Activated naive CD4-positive, alpha-beta T cell treated with anti-CD3 and anti-CD28 coated beads, Interleukin-2, amount 50 U/mL, for 72 hours (primary cell): Measurements from ENCODE around the gene TUB. TPM values are rescaled to one million over a fixed set of nuclear protein-coding genes. Genes with fewer than 3 reads are reported as not detected.
A peak's percentile ranks its signal among the peaks of the same experiment; 100 is the strongest.

ENCODE experiments used
- ATAC-seq, 2 donors: fragments of 150-1000 bp; cut with Tn5 transposase; 2 replicates each; pipeline ENCODE4 v1.10.0; 2021; ENCODE audit warnings: mild to moderate bottlenecking in 2 of 2, moderate library complexity in 2 of 2
- DNase-seq, 2 donors: peaks; one replicate each; pipeline ENCODE4 v3.0.0; 2021 to 2022; ENCODE audit warnings: low spot score in 2 of 2
- H3K27ac Mint-ChIP-seq, 2 donors: one replicate each; pipeline ENCODE4 v1.8.0; 2022; ENCODE audit warnings: mild to moderate bottlenecking in 2 of 2, mixed read lengths in 2 of 2
- H3K36me3 Mint-ChIP-seq, 2 donors: one replicate each; pipeline ENCODE4 v1.8.0; 2022; ENCODE audit warnings: mixed read lengths in 2 of 2
- H3K9me3 Mint-ChIP-seq, 2 donors: one replicate each; pipeline ENCODE4 v1.8.0; 2022; ENCODE audit warnings: mixed read lengths in 2 of 2
- total RNA-seq, 2 donors: library from RNA; stranded (reverse); gene quantifications; one replicate each; pipeline ENCODE4 v1.2.3, GENCODE V29; 2022

The TUB gene
- total RNA-seq, 2 donors from 2014 or later, result 0.07 to 0.41 TPM

DNA sequence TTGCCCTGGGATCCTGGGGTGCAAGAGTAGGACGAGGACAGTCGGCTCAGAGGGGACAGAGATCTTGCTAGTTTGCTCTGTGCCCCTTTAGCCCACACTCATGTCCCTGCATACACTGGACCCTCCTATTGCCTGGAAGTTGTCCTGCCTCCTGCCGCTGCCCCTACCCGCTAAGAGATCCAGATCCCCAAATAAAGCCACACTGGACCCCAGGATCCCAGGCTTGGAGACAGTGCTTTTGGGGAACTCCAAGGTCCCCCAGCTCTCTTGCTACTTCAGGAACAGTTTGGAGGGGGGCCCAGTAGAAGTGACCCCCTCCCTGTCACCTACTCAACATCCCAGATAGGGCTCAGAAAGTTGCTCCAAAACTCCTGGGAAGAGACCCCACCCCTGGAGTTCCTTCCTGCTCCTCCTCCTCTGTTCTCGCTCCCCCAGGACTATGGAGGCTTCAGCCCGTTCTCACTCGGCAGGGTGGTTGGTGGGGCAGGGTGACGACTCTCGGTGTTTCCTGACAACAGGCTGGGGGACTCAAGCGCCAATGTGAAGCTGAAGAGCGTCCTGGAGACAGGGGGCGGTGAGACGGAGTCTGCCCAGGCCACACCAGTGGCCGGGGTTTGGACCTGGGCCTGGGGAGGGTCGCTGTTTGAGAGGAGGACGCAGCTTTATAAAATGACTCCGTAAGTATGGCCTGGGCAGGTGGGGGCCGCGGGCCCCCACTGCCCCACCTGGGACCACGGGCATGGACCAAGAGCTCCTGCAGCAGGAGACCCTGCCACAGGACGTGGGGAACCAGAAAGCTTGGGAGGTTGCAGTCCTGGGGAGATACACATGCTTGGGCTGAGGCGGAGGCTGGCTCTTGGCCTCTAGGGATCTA, 19.2 kb upstream of the TUB start:
- Mint-ChIP-seq H3K9me3 (no peaks in the 10 kb centered on the region), H3K36me3 (no peaks in the 10 kb centered on the region), H3K27ac (peak overlapping the region in 1 of 2 donors; percentile 50)
- peak in 1 of 2 donors; percentile 33 for DNase-seq
- no peak for ATAC-seq

GRCh38 chr11:8062781-8063257, 18.2 kb upstream of the TUB start:
- no peak for ATAC-seq
- H3K9me3 Mint-ChIP-seq, result no peaks in the 10 kb centered on the region
- H3K36me3 Mint-ChIP-seq, result no peaks in the 10 kb centered on the region
- peak in 1 of 2 donors; percentile 31 for DNase-seq
- H3K27ac Mint-ChIP-seq, result no peak overlapping the region

DNA sequence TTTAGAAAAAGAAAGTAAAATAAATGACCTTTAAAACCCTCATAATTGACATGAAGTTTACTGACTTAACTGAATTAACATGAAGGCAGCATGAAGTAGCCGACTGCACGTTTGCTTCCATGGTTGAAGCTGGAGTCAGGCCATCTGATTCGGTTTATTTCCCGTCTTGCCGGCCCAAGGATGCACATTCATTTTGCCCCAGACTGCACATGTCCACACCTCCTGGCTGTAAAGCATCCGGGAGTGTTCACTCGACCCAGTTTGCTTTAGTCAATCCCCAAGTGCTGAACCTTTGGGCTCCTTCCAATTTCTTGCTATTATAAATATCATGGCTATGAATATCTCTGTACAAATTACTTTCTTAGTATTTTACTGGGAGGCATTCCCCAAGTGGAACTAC, 17.7 kb upstream of the TUB start:
- DNase-seq, result peak in 1 of 2 donors; percentile 11
- Mint-ChIP-seq H3K9me3 (no peaks in the 10 kb centered on the region), H3K36me3 (no peaks in the 10 kb centered on the region), H3K27ac (no peak overlapping the region)
- ATAC-seq, result no peak

- Mint-ChIP-seq H3K36me3 (no peaks in the 10 kb centered on the region), H3K27ac (no peak overlapping the region), H3K9me3 (no peaks in the 10 kb centered on the region)
- DNase-seq (peak in 1 of 2 donors; percentile 25), ATAC-seq (no peak)
Observed at GRCh38 chr11:8065031-8065430, 16.0 kb upstream of the TUB start.

- ATAC-seq, result no peak
- H3K27ac Mint-ChIP-seq, result no peak overlapping the region
Observed at GRCh38 chr11:8066036-8066910, 14.7 kb upstream of the TUB start.

GRCh38 chr11:8066911-8067455, 14.0 kb upstream of the TUB start:
- ATAC-seq (no peak), DNase-seq (peak in 1 of 2 donors; percentile 45)
- no peaks in the 10 kb centered on the region for H3K36me3 Mint-ChIP-seq
- no peaks in the 10 kb centered on the region for H3K9me3 Mint-ChIP-seq
- no peak overlapping the region for H3K27ac Mint-ChIP-seq

More at GRCh38 chr11:8066036-8066910, 14.7 kb upstream of the TUB start:
- DNase-seq, result peak in 1 of 2 donors; percentile 48
- H3K9me3 Mint-ChIP-seq, result no peaks in the 10 kb centered on the region
- no peaks in the 10 kb centered on the region for H3K36me3 Mint-ChIP-seq

DNA sequence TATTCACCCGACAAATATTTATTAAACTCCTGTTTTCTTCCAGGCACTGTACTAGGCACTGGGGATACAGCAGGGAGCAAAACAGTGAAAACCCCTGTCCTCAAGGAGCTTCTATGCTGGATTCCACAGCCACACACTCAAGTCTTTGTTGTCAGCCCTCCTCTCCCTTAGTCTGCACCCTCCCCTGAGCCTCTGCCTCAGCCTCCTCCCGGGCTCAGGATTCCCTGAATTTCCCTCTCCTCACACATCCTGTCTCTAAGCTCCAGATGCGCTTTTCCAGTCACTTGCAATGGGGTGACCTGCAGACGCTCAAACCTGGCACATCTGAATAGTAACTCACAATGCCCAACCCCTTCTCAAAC, 13.5 kb upstream of the TUB start:
- H3K36me3 Mint-ChIP-seq, result no peaks in the 10 kb centered on the region
- no peaks in the 10 kb centered on the region for H3K9me3 Mint-ChIP-seq
- H3K27ac Mint-ChIP-seq, result no peak overlapping the region
- DNase-seq (peak in 1 of 2 donors; percentile 14), ATAC-seq (no peak)

- DNase-seq (peak in 1 of 2 donors; percentile 50), ATAC-seq (no peak)
- no peak overlapping the region for H3K27ac Mint-ChIP-seq
- no peaks in the 10 kb centered on the region for H3K9me3 Mint-ChIP-seq
- H3K36me3 Mint-ChIP-seq, result no peaks in the 10 kb centered on the region
Observed at GRCh38 chr11:8067929-8068575, 13.0 kb upstream of the TUB start.

DNA sequence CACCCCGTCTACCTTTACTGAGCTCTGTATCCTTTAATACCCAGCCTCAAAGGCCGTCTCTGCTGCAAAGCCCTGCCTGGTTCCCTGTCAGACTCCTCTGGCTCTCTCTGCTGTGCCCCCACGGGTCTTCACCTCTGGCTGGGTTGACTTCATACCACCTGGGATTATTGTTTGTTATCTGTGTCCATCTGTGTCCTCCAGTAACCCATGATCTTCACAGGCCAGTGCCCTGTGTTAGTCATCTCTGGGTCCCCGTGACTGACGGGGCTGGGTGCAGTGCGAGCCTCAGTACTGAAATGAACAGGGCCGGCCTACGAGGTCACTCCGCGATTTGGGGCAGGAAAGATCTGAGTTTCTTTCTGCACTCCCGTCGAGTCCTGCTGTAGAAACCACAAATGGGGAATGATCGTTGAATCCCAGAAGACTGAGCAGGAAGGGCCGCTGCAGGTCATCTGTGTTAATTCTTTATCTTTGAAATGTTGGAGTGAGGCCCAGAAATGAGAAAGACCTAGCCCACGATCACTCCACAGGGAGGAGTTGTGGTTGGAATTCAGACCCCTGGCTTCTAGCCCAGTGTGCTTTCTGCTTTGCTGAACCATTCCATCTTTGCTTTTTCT, 12.3 kb upstream of the TUB start:
- H3K9me3 Mint-ChIP-seq, result no peaks in the 10 kb centered on the region
- DNase-seq, result peak in 1 of 2 donors; percentile 33
- peak overlapping the region in 1 of 2 donors; percentile 40 for H3K27ac Mint-ChIP-seq
- no peaks in the 10 kb centered on the region for H3K36me3 Mint-ChIP-seq
- no peak for ATAC-seq

GRCh38 chr11:8069771-8070170, 11.2 kb upstream of the TUB start:
- no peak for ATAC-seq
- Mint-ChIP-seq H3K9me3 (no peaks in the 10 kb centered on the region), H3K36me3 (no peaks in the 10 kb centered on the region), H3K27ac (no peak overlapping the region)
- peak in 1 of 2 donors; percentile 4 for DNase-seq

GRCh38 chr11:8070417-8071115, 10.4 kb upstream of the TUB start:
- DNase-seq (no peak), ATAC-seq (peak in 1 of 2 donors; percentile 42)
- Mint-ChIP-seq H3K36me3 (no peaks in the 10 kb centered on the region), H3K9me3 (no peaks in the 10 kb centered on the region), H3K27ac (peak overlapping the region in 1 of 2 donors; percentile 38)

GRCh38 chr11:8071616-8072581, 9.1 kb upstream of the TUB start:
- Mint-ChIP-seq H3K36me3 (no peaks in the 10 kb centered on the region), H3K27ac (no peak overlapping the region), H3K9me3 (no peaks in the 10 kb centered on the region)
- ATAC-seq (no peak), DNase-seq (peak in 1 of 2 donors; percentile 42)

- Mint-ChIP-seq H3K27ac (no peak overlapping the region), H3K36me3 (no peaks in the 10 kb centered on the region), H3K9me3 (no peaks in the 10 kb centered on the region)
- DNase-seq, result no peak
- peak in 1 of 2 donors; percentile 64 for ATAC-seq
Observed at GRCh38 chr11:8075119-8075726, 5.8 kb upstream of the TUB start.

GRCh38 chr11:8079111-8079675, 1.8 kb upstream of the TUB start:
- no peaks in the 10 kb centered on the region for H3K9me3 Mint-ChIP-seq
- ATAC-seq, result no peak
- DNase-seq, result no peak
- no peak overlapping the region for H3K27ac Mint-ChIP-seq
- no peaks in the 10 kb centered on the region for H3K36me3 Mint-ChIP-seq
